Renal cortical epithelial cell (primary cell): Measurements from ENCODE around the gene SMCP. TPM values are rescaled to one million over a fixed set of nuclear protein-coding genes. Genes with fewer than 3 reads are reported as not detected.

Experiments used
- DNase-seq: peaks from one replicate; pipeline ENCODE4 v3.0.0-alpha.2; 2011; ENCODE audit warnings: low read depth
- total RNA-seq: library from RNA; depleted of rRNA; stranded (reverse); fragments of >200 nt; gene quantifications from 2 replicates; pipeline ENCODE4 v1.2.3, GENCODE V29; 2014

Gene SMCP
- total RNA-seq = not detected in 2 replicates

DNA sequence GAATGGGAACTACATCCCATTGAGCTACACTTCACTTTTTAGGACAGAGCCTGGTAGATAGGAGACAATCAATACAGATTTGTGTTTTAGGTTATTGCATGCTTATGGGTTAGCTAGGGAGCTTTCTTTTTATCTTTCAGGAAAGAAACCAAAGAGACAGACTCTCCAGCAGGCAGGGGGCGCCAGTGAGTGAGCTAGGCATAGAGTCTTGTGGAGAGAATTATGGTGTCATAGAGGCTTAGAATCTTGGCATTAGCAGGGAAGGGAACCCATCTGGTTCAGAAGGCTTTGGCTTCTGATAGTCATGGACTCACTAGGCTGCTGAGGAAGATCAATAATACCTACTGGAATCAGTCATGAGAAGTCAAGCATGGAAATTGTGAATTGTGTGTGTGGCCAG, at the start of gene SMCP:
TSS of gene SMCP (plus strand) at position 281 of the 400 bp plus-strand sequence. CDS start 6,101 bp downstream, outside the sequence.
- DNase-seq = no peak

DNA sequence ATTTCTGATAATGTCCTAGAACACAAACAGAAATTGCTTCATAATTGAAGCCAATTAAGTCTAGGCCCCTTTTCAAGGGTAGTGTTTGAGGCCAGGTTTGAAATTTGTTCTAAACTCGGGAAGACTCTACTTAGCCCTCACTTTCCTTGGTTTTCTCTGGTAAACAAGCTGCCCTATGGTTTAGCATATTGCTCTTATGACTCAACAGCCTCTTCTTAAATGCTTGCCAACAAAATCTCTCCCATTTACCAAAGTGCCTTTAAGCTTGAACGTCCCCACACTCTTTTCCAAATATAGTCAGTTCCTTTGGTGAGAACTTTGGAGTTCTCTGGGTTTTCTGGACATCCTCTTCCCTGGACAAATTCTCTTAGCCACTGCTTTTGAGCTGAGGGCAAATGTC, 41.3 kb upstream of the SMCP start:
- no peak for DNase-seq

- no peak for DNase-seq
These were observed 35.6 kb upstream of the SMCP start, which contains the start of gene LCE6A for GRCh38 chr1:152842556-152842955. Gene LCE6A (plus strand): TSS chr1:152842856. CDS start chr1:152843521, 665 bp downstream.

DNA sequence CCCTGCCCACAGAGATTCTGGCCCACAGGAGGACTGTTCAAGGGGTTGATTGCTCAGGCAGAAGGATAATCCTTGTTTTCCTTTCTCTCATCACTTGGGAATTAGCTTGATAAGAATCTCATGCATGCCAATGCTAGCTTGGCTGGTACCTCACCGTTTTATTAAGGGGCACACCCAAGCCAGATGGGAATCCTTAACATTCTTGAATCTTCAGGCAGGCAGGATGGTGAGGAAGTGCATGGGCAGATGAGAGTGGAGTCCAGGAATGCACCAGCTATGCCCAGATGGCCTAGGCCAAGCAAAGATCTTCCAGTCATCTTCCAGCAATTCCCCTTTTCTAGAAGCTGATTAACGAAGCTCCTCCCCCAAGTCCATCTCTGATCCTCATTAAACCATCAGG, 22.5 kb upstream of the SMCP start:
- DNase-seq = no peak

DNA sequence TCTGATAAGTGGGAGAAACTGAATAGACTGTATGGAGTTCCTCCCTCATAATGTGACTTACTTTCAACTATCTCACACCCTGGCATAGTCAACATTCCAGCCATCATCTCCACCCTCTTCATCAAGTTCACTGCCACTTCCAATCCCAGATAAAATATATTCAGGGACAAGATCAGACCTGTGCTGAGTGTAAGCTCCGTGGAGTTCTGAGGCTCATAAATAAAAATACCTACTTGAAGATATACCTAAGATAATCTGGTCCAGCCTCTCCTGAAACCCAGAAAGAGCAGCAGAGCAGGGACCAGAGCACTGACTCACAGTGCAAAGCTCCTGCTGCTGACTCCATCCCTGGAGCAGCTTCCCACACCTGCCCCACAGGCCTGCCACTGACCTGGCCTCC, 20.1 kb upstream of the SMCP start:
- DNase-seq = no peak

DNA sequence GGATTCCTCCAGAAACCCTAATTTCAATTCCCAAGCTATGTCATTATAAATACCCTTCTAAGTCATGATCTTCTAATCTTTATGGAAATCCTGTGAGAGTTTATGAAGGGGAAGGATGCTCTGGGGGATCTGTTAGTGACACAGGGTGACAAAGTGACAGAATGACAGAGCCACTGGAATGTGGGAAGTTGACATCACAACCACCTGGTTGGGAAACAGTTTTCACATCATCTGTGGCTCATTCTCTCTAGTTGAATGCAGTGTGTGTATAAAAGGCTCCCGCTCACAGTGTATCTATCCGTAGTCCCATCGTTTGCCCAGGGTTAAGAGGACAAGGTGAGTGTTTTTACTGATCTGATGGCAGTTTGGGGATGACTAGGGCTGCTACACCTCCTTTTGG, 18.4 kb upstream of the SMCP start, which contains the start of gene LCE7A:
TSS of gene LCE7A (plus strand) at position 301 of the 400 bp plus-strand sequence. CDS start 702 bp downstream, outside the sequence.
- DNase-seq = no peak

DNA sequence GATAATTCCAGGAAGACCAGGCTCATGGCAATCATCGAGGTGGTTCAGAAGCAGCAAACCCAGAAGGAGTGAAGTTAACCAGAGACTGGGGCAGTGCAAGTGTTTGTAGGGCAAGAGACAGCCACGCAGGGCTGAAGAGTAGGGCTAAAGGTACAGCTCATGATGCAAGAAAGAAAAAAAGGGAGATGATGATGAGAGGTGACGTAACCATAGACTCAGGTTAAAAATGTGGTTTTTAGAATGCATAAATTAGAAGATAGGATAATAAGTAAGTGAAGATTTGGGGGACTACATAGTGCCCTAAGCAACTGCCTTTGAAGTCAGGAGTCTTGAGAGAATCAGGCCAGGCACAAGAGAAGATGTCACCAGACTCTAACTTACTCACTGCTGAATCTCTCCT, 18.0 kb upstream of the SMCP start:
- DNase-seq = no peak

DNA sequence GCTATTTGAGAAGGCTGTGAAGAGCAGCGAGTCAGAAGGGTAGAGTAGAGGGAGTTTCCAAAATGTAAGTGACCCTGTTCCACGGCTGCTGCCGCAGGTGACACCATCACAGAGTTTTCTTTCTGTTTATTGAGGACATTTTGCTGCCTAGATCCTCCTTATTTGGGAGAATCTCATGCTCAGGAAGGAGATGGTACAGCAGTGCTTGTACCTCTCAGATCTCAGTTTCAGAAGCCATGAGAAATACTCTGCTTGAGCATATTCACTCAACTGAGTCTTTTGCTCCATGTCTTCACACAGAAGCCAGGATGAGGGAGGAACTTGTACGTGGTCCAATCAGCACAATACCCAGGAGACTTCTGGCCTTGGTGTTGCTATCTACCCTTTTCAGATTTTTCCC, 16.7 kb upstream of the SMCP start:
- no peak for DNase-seq

GRCh38 chr1:152864443-152864842, 13.7 kb upstream of the SMCP start:
- no peak for DNase-seq

DNA sequence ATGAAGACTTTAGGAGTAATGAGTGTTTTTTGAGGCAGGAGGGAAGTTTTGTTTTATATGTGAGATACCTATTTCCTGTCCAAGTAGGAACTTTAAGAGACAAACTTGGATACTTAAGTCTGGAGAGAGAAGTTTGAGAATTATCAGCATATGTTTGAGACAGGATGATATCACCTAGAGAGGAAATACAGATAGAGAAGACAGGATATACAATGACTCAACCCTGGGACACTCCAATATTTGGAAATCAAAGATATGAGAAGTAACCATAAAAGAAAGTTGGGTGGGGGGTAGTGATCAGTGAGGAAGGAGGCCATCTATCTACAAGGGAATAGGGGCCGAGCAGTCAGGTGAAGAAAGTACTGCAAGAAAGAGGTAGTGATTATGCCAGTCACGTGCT, 11.8 kb upstream of the SMCP start:
- no peak for DNase-seq

DNA sequence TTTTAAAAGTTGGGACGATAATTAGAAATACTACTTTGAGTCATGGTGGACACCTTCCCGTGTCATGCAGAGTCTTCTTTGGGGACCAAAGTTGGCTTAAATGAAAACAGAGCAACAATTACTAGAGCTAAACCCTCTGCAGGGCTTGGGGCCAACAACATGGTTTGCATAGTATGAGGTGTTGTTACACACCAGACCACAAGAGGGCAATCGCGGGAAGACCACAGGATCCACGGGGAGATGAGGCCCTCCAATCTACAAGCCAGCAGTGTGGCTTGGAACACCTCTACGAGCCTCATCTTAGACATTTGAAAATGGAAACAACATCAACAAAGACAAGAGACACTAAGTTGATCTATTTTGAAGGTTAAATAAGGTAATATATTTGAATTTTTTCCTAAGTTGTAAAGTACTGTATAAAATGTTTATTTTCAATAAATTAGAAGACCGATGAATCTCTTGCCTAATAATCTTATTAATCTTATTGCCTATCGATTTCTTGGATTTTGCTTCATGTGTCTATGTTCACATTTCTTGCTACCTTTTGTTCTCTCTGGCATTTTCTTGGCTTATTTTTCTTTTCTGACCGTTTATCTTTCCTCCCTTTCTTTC, 8.2 kb upstream of the SMCP start:
- peak; percentile 51 for DNase-seq

DNA sequence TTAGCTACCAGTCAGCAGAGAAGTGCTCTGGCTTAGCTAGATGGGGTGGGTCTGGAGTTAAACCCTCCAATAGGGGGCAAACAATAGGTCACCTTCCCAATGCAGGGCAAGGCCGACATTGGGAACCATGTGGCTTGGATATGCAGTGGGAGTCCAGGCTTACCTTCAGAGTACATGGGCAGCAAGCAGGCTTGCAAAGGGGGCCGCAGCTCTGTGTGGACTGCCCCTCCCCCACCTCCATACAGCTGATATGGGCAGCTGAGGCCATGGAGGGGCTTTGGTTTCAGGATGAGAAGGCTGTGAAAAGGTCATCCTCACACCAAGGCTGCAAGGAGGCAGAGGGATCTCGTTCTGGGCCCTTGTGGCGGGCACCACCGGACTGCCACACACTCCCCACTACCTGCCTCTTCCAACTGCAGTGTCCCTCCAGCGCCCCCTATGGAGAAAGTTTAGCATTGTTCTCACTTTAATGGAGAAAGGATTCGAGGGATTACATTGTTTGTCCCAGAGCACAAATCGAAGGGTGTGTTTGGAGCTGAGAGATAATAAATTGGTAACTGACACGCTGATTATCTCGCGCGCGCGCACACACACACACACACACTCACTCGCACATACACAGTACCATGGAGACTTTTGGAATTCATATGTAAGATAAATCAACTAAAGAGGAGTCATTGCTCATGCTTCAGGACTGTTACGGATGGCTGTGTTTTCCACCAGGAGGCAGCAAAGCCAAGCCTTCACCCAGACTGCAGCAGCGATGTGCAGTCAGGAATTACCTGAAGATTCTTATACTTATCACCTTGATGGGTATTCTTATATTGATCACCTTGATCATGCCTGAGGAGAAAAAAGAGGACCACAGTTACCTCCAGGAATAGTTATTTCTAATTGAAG, 7.0 kb upstream of the SMCP start:
- peak; percentile 2 for DNase-seq

- DNase-seq = no peak
These were observed 6.4 kb upstream of the SMCP start for GRCh38 chr1:152871731-152872126.

DNA sequence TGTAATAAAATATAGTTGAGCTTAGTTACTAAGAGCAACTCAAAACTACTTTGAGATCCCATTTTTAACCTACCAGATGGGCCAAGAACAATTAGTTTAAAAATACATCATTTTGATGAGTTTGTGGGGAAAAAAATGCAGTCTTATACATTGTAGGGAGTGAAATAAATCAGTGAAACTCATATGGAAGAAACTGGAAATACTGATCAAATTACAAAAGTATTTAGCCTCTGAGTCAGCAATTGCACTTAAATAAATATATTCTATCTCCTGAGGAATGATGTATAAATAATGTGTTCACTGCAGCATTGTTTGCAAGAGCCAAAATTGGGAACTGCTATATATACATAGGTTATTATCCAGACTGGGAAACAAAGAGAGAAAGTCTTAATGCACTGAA, 4.6 kb upstream of the SMCP start:
- no peak for DNase-seq

DNA sequence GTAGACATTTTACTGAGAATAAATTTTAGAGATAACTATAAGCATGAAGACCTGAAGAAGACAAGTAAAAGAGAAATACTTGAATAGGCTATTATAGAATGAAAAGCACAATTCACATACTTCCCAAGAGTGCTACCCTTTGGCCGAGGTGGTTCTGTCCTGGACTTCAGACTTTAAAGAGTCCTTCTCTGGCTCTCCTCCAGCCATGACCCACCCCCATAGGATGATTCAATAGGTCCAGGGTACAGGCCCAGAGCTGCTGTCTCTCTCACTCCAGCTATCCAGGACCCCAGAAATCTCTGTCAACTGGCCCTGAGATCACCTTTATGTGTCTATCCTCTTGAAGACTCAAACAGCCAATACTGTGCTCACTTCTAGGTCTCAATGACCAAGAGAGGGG, 1.3 kb upstream of the SMCP start:
- no peak for DNase-seq

- no peak for DNase-seq
These were observed 1.6 kb downstream of the SMCP start for GRCh38 chr1:152879559-152880198.

DNA sequence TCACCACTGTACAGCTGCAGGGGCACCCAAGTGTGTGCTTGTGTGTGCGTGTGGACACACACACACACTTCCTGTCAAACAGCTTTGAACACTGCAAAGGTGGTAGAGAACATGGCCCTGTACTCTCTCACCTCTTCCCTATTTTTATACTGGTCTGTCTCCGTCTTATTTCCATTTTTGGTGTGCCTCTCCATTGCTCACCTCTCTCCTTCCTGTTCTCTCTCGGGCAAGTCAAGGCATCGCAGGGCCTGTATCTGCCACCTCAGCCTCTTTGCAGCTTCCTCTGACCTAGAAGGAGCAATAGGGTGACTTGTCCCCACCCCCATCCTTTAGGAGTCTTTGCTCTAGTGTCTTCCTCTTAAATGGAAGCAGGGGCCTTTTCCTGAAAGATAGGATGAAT, 2.2 kb downstream of the SMCP start:
- no peak for DNase-seq

- DNase-seq = no peak
These were observed 2.8 kb downstream of the SMCP start for GRCh38 chr1:152880907-152881306.

DNA sequence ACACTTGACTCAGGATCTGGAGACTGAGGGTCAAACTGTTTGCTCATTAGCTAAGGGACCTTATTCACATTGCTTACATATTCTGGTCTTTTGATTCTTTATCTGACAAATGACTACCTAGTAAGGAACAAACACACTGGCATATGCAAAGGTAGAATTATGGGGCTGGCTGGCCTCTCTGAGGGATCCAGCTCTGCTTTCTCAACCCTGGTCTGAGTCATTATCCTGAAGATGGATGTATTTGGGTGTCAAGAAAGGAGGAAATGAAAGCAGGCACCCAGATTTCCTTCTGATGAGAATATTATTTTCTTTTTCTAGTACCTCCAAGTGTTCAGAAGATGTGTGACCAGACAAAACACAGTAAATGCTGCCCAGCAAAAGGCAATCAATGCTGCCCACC, 6.0 kb downstream of the SMCP start:
- DNase-seq = no peak

GRCh38 chr1:152884506-152884905, 6.4 kb downstream of the SMCP start:
- no peak for DNase-seq

GRCh38 chr1:152884966-152885624, 7.0 kb downstream of the SMCP start:
- DNase-seq = no peak

GRCh38 chr1:152886085-152886484, 8.0 kb downstream of the SMCP start:
- no peak for DNase-seq
